Trophoblast cell (in vitro differentiated cells and primary cell): ENCODE results near the gene MTMR3.

Experiments used
- DNase-seq, 2 donors: peaks; one replicate each; pipeline ENCODE4 v3.0.0-alpha.2; 2016
- H2AFZ ChIP-seq: 2 replicates; pipeline ENCODE4 v1.6.1; 2013; ENCODE audit warnings: low read length, moderate library complexity, mild to moderate bottlenecking; ENCODE audit not compliant: insufficient read depth, poor library complexity
- H2AK5ac ChIP-seq: 2 replicates; pipeline ENCODE4 v1.6.1; 2013; ENCODE audit warnings: mild to moderate bottlenecking, low read length
- H2BK120ac ChIP-seq: 2 replicates; pipeline ENCODE4 v1.6.1; 2013; ENCODE audit warnings: low read length, mild to moderate bottlenecking, moderate library complexity; ENCODE audit not compliant: insufficient read depth, poor library complexity
- H2BK12ac ChIP-seq: 2 replicates; pipeline ENCODE4 v1.6.1; 2013; ENCODE audit warnings: mild to moderate bottlenecking, low read length, moderate library complexity
- H2BK5ac ChIP-seq: 2 replicates; pipeline ENCODE4 v1.6.1; 2013; ENCODE audit warnings: low read length, low read depth, moderate library complexity, mild to moderate bottlenecking; ENCODE audit not compliant: poor library complexity
- H3K14ac ChIP-seq: 2 replicates; pipeline ENCODE4 v1.6.1; 2013; ENCODE audit warnings: mild to moderate bottlenecking, low read length
- H3K18ac ChIP-seq: 2 replicates; pipeline ENCODE4 v1.6.1; 2013; ENCODE audit warnings: mild to moderate bottlenecking, low read length
- H3K23ac ChIP-seq: 2 replicates; pipeline ENCODE4 v1.6.1; 2013; ENCODE audit warnings: low read length
- H3K27ac ChIP-seq: 2 replicates; pipeline ENCODE4 v1.5.1; 2013; ENCODE audit warnings: low read depth, mild to moderate bottlenecking, inconsistent platforms, low read length, moderate library complexity
- H3K27me3 ChIP-seq: 2 replicates; pipeline ENCODE4 v1.6.1; 2013; ENCODE audit warnings: inconsistent platforms, mild to moderate bottlenecking, low read length, moderate library complexity; ENCODE audit not compliant: insufficient read depth
- H3K36me3 ChIP-seq, 2 experiments: 1 replicate in 1 of 2; 2 replicates in 1 of 2; pipeline ENCODE4 v1.6.1; 2013; ENCODE audit warnings: low read length in 2 of 2, mild to moderate bottlenecking in 2 of 2, moderate library complexity in 1 of 2; ENCODE audit not compliant: insufficient read depth in 2 of 2, control insufficient read depth in 1 of 2
- H3K4ac ChIP-seq: 2 replicates; pipeline ENCODE4 v1.6.1; 2013; ENCODE audit warnings: low read depth, mild to moderate bottlenecking, low read length, moderate library complexity
- H3K4me1 ChIP-seq, 2 experiments: 1 replicate in 1 of 2; 2 replicates in 1 of 2; pipeline ENCODE4 v1.6.1; 2013; ENCODE audit warnings: low read length in 2 of 2, mild to moderate bottlenecking in 2 of 2, moderate library complexity in 1 of 2; ENCODE audit not compliant: insufficient read depth in 2 of 2, control insufficient read depth in 1 of 2
- H3K4me2 ChIP-seq: 2 replicates; pipeline ENCODE4 v1.6.1; 2013; ENCODE audit warnings: inconsistent platforms, mild to moderate bottlenecking, low read length, moderate library complexity
- H3K4me3 ChIP-seq: 2 replicates; pipeline ENCODE4 v1.5.1; 2013; ENCODE audit warnings: mild to moderate bottlenecking, low read depth, low read length, inconsistent platforms
- H3K79me1 ChIP-seq: one replicate; pipeline ENCODE4 v1.6.1; 2013; ENCODE audit warnings: low read length
- H3K79me2 ChIP-seq: 2 replicates; pipeline ENCODE4 v1.6.1; 2013; ENCODE audit warnings: low read length, mild to moderate bottlenecking; ENCODE audit not compliant: control insufficient read depth, insufficient read depth, poor library complexity
- H3K9ac ChIP-seq: 2 replicates; pipeline ENCODE4 v1.6.1; 2013; ENCODE audit warnings: mild to moderate bottlenecking, low read length
- H3K9me3 ChIP-seq: 2 replicates; pipeline ENCODE4 v1.6.1; 2013; ENCODE audit warnings: low read depth, mild to moderate bottlenecking, control low read depth, inconsistent platforms, low read length; ENCODE audit not compliant: insufficient read depth
- H4K12ac ChIP-seq: 2 replicates; pipeline ENCODE4 v1.6.1; 2013; ENCODE audit warnings: low read depth, mild to moderate bottlenecking, low read length, moderate library complexity
- H4K8ac ChIP-seq: 2 replicates; pipeline ENCODE4 v1.6.1; 2013; ENCODE audit warnings: low read depth, mild to moderate bottlenecking, low read length, moderate library complexity
- H4K91ac ChIP-seq: one replicate; pipeline ENCODE4 v1.6.1; 2013; ENCODE audit warnings: low read depth, mild to moderate bottlenecking, low read length, moderate library complexity
- WGBS: extraction: QIAGEN DNeasy Blood & Tissue Kit; methylation state at CpG from one replicate; pipeline ENCODE4 v1.1.7; 2013; ENCODE audit warnings: missing lambda C conversion rate; ENCODE audit not compliant: insufficient read length, insufficient coverage; ENCODE audit errors: extremely low coverage; 5-methylcytosine and 5-hydroxymethylcytosine counted together

Gene MTMR3

GRCh38 chr22:29983296-29983917 is 100.4 kb downstream of the MTMR3 start:
- no peak overlapping the region for H3K9ac ChIP-seq
- H3K4me3 ChIP-seq: no peak overlapping the region
- no peak overlapping the region for H3K27ac ChIP-seq
- no peak overlapping the region for H4K12ac ChIP-seq
- H4K8ac ChIP-seq: no peak overlapping the region
- no peak overlapping the region for H2AK5ac ChIP-seq
- no peak overlapping the region for H3K4me2 ChIP-seq
- H3K4ac ChIP-seq: no peak overlapping the region
- no peak overlapping the region for H3K14ac ChIP-seq
- H2BK5ac ChIP-seq: no peak overlapping the region
- no peaks in the 10 kb centered on the region for H3K4me1 ChIP-seq
- H3K36me3 ChIP-seq: peaks cover 5 to 6% of the 10 kb centered on the region in 2 experiments
- no CpG with 5 or more reads among the region's 10 CpGs for WGBS
- H2BK120ac ChIP-seq: no peak overlapping the region
- H3K18ac ChIP-seq: no peak overlapping the region
- no peak for DNase-seq
- H3K9me3 ChIP-seq: no peaks in the 10 kb centered on the region
- H3K27me3 ChIP-seq: no peaks in the 10 kb centered on the region
- H3K23ac ChIP-seq: no peak overlapping the region
- no peak overlapping the region for H4K91ac ChIP-seq
- no peak overlapping the region for H2AFZ ChIP-seq
- no peaks in the 10 kb centered on the region for H3K79me1 ChIP-seq
- H2BK12ac ChIP-seq: no peak overlapping the region
- H3K79me2 ChIP-seq: no peaks in the 10 kb centered on the region

- Histone ChIP-seq H2AFZ (no peak overlapping the region), H2AK5ac (no peak overlapping the region), H3K4me3 (no peak overlapping the region), H3K36me3 (peaks cover 3 to 9% of the 10 kb centered on the region in 2 experiments), H3K23ac (no peak overlapping the region), H3K14ac (no peak overlapping the region), H2BK12ac (no peak overlapping the region), H3K18ac (no peak overlapping the region), H3K79me1 (no peaks in the 10 kb centered on the region), H3K4ac (no peak overlapping the region), H4K12ac (no peak overlapping the region), H3K27ac (no peak overlapping the region), H3K4me2 (no peak overlapping the region), H2BK120ac (no peak overlapping the region), H3K27me3 (no peaks in the 10 kb centered on the region), H2BK5ac (no peak overlapping the region), H3K9ac (no peak overlapping the region), H4K8ac (no peak overlapping the region), H3K4me1 (no peaks in the 10 kb centered on the region), H4K91ac (no peak overlapping the region), H3K9me3 (no peaks in the 10 kb centered on the region), H3K79me2 (no peaks in the 10 kb centered on the region)
- WGBS: no CpG with 5 or more reads among the region's 1 CpG
- DNase-seq: no peak
These were observed 102.9 kb downstream of the MTMR3 start for GRCh38 chr22:29985912-29986311.

GRCh38 chr22:29987137-29987536 is 104.2 kb downstream of the MTMR3 start:
- H3K4me2 ChIP-seq: no peak overlapping the region
- no peak overlapping the region for H3K4me3 ChIP-seq
- no peak overlapping the region for H3K9ac ChIP-seq
- no peak overlapping the region for H2BK5ac ChIP-seq
- H3K23ac ChIP-seq: no peak overlapping the region
- no peaks in the 10 kb centered on the region for H3K9me3 ChIP-seq
- H3K27me3 ChIP-seq: no peaks in the 10 kb centered on the region
- no peaks in the 10 kb centered on the region for H3K79me2 ChIP-seq
- WGBS: no CpG with 5 or more reads among the region's 1 CpG
- H3K79me1 ChIP-seq: no peaks in the 10 kb centered on the region
- H3K4me1 ChIP-seq: no peaks in the 10 kb centered on the region
- peaks cover 5 to 8% of the 10 kb centered on the region in 2 experiments for H3K36me3 ChIP-seq
- H3K18ac ChIP-seq: no peak overlapping the region
- no peak overlapping the region for H2BK12ac ChIP-seq
- H2BK120ac ChIP-seq: no peak overlapping the region
- no peak overlapping the region for H4K12ac ChIP-seq
- H3K4ac ChIP-seq: no peak overlapping the region
- H4K8ac ChIP-seq: no peak overlapping the region
- H4K91ac ChIP-seq: no peak overlapping the region
- no peak overlapping the region for H2AFZ ChIP-seq
- H3K27ac ChIP-seq: no peak overlapping the region
- no peak overlapping the region for H2AK5ac ChIP-seq
- no peak for DNase-seq
- H3K14ac ChIP-seq: no peak overlapping the region

- no peak overlapping the region for H4K8ac ChIP-seq
- H2BK5ac ChIP-seq: no peak overlapping the region
- no peaks in the 10 kb centered on the region for H3K27me3 ChIP-seq
- no peak overlapping the region for H3K4me2 ChIP-seq
- no peak overlapping the region for H3K4ac ChIP-seq
- no peak overlapping the region for H3K9ac ChIP-seq
- H3K23ac ChIP-seq: no peak overlapping the region
- H3K9me3 ChIP-seq: no peaks in the 10 kb centered on the region
- no peak overlapping the region for H2BK120ac ChIP-seq
- H3K79me2 ChIP-seq: no peaks in the 10 kb centered on the region
- H4K12ac ChIP-seq: no peak overlapping the region
- H3K4me1 ChIP-seq: peaks cover 0 to 3% of the 10 kb centered on the region in 2 experiments
- no peak overlapping the region for H3K18ac ChIP-seq
- WGBS: no CpG with 5 or more reads among the region's 2 CpGs
- peaks cover 5 to 6% of the 10 kb centered on the region in 2 experiments for H3K36me3 ChIP-seq
- no peak overlapping the region for H3K27ac ChIP-seq
- H3K14ac ChIP-seq: no peak overlapping the region
- H2AK5ac ChIP-seq: no peak overlapping the region
- H2BK12ac ChIP-seq: no peak overlapping the region
- H4K91ac ChIP-seq: no peak overlapping the region
- no peak overlapping the region for H2AFZ ChIP-seq
- H3K79me1 ChIP-seq: no peaks in the 10 kb centered on the region
- H3K4me3 ChIP-seq: no peak overlapping the region
- no peak for DNase-seq
These were observed 105.7 kb downstream of the MTMR3 start for GRCh38 chr22:29988719-29989118.
